Breast epithelium (tissue), 4 donors: Measurements from ENCODE around the gene FGF11. TPM values are rescaled to one million over a fixed set of nuclear protein-coding genes. Genes with fewer than 3 reads are reported as not detected.

Source experiments
- DNase-seq, 2 donors: peaks; one replicate each; pipeline ENCODE4 v3.0.0-alpha.2; 2019; ENCODE audit warnings: low spot score in 2 of 2
- H3K27ac ChIP-seq, 2 donors: fragments of 200-600 bp; sonication (generic) in 1 of 2; one replicate each; pipeline ENCODE4 v1.5.1; 2016 to 2019; ENCODE audit warnings: mild to moderate bottlenecking in 1 of 2
- H3K27me3 ChIP-seq, 2 donors: fragments of 200-600 bp; sonication (generic) in 1 of 2; one replicate each; pipeline versions ENCODE4 v1.5.1 to v1.6.0; 2017 to 2019; ENCODE audit warnings: control low read depth in 1 of 2, mild to moderate bottlenecking in 1 of 2
- H3K36me3 ChIP-seq: fragments of 200-600 bp; one replicate; pipeline ENCODE4 v1.5.1; 2019
- H3K4me1 ChIP-seq, 2 donors: fragments of 200-600 bp; sonication (generic); one replicate each; pipeline ENCODE4 v1.5.1; 2016 to 2019; ENCODE audit warnings: control low read depth in 1 of 2
- H3K4me3 ChIP-seq, 3 donors: fragments of 200-600 bp; sonication (generic); 1 replicate in 2 of 3; 2 replicates in 1 of 3; pipeline ENCODE4 v1.5.1; 2016 to 2019; ENCODE audit warnings: mild to moderate bottlenecking in 3 of 3, moderate library complexity in 2 of 3
- H3K9me3 ChIP-seq, 2 donors: fragments of 200-600 bp; sonication (generic) in 1 of 2; one replicate each; pipeline ENCODE4 v1.5.1; 2016 to 2019; ENCODE audit warnings: control low read depth in 1 of 2
- POLR2A ChIP-seq: fragments of 450-650 bp; IDR thresholded peaks from one replicate; pipeline ENCODE4 v1.6.1; 2016; ENCODE audit warnings: antibody characterized with exemption, mild to moderate bottlenecking, moderate library complexity
- POLR2AphosphoS5 ChIP-seq, 3 donors: sonication (generic); formaldehyde crosslinking; IDR thresholded peaks; one replicate each; pipeline ENCODE4 v1.6.1; 2017; ENCODE audit warnings: antibody characterized with exemption in 3 of 3
- intact Hi-C: fragments of 100-400 bp; cut with DNase I; formaldehyde crosslinking; loops from one replicate; pipeline ENCODE4 v1.15.1; 2023; ENCODE audit warnings: low total_unique reads
- total RNA-seq, 3 donors: library from RNA; depleted of rRNA; stranded (reverse); fragments of >200 nt; gene quantifications; one replicate each; pipeline ENCODE4 v1.1.0, GENCODE V29; 2016
- TF ChIP-seq, protein P1 (sequence below), 3 donors: fragments of 450-650 bp; IDR thresholded peaks; one replicate each; pipeline ENCODE4 v1.5.1; 2016 to 2017; ENCODE audit warnings: antibody characterized with exemption in 3 of 3, mild to moderate bottlenecking in 3 of 3, moderate library complexity in 3 of 3

FGF11 gene
- 1 to 10 TPM; 2.1 to 2.9 (median 2.9) TPM for total RNA-seq

DNA sequence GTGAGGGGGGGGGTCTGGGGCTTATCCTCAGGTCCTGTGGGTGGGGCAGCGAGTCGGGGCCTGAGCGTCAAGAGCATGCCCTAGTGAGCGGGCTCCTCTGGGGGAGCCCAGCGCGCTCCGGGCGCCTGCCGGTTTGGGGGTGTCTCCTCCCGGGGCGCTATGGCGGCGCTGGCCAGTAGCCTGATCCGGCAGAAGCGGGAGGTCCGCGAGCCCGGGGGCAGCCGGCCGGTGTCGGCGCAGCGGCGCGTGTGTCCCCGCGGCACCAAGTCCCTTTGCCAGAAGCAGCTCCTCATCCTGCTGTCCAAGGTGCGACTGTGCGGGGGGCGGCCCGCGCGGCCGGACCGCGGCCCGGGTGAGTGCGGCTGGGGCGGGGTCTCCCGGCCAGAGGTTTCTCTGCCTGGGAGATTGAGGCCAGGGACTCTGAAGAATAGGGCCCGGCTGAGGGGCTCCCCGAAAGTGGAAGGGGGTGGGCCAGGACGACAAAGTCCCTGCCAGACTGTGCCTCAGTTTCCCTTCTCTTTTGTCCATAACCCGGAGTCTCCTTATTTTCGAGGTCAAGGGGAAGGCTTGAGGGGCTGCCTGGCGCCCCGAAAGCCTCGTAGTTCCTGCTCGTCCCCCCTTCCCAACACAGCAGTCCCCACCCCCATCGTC is at the start of gene FGF11:
TSS of gene FGF11 (plus strand) at position 51 of the 651 bp plus-strand sequence. CDS start at position 160, 109 bp downstream.
- intact Hi-C loops = loop anchor here (10.0 kb wide), 2 partner anchors 45 to 85 kb away; partner anchors contain the start of genes KCTD11, POLR2A, SLC35G6 and TMEM95
- TF ChIP-seq POLR2A = no peak
- TF ChIP-seq POLR2AphosphoS5 (IDR thresholded peaks at IDR 0.05) = no peak
- TF ChIP-seq, protein P1, sequence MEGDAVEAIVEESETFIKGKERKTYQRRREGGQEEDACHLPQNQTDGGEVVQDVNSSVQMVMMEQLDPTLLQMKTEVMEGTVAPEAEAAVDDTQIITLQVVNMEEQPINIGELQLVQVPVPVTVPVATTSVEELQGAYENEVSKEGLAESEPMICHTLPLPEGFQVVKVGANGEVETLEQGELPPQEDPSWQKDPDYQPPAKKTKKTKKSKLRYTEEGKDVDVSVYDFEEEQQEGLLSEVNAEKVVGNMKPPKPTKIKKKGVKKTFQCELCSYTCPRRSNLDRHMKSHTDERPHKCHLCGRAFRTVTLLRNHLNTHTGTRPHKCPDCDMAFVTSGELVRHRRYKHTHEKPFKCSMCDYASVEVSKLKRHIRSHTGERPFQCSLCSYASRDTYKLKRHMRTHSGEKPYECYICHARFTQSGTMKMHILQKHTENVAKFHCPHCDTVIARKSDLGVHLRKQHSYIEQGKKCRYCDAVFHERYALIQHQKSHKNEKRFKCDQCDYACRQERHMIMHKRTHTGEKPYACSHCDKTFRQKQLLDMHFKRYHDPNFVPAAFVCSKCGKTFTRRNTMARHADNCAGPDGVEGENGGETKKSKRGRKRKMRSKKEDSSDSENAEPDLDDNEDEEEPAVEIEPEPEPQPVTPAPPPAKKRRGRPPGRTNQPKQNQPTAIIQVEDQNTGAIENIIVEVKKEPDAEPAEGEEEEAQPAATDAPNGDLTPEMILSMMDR (IDR thresholded peaks at IDR 0.05) = no peak
- Histone ChIP-seq H3K36me3 (no peaks in the 10 kb centered on the region), H3K4me3 (peak within 1 kb of the TSS; percentile 38 to 81 (median 62)), H3K4me1 (peaks cover 8 to 21% of the 10 kb centered on the region in 2 donors), H3K9me3 (no peaks in the 10 kb centered on the region), H3K27me3 (no peaks in the 10 kb centered on the region), H3K27ac (peak within 1 kb of the TSS; percentile 91 to 93)
- DNase-seq = no peak

DNA sequence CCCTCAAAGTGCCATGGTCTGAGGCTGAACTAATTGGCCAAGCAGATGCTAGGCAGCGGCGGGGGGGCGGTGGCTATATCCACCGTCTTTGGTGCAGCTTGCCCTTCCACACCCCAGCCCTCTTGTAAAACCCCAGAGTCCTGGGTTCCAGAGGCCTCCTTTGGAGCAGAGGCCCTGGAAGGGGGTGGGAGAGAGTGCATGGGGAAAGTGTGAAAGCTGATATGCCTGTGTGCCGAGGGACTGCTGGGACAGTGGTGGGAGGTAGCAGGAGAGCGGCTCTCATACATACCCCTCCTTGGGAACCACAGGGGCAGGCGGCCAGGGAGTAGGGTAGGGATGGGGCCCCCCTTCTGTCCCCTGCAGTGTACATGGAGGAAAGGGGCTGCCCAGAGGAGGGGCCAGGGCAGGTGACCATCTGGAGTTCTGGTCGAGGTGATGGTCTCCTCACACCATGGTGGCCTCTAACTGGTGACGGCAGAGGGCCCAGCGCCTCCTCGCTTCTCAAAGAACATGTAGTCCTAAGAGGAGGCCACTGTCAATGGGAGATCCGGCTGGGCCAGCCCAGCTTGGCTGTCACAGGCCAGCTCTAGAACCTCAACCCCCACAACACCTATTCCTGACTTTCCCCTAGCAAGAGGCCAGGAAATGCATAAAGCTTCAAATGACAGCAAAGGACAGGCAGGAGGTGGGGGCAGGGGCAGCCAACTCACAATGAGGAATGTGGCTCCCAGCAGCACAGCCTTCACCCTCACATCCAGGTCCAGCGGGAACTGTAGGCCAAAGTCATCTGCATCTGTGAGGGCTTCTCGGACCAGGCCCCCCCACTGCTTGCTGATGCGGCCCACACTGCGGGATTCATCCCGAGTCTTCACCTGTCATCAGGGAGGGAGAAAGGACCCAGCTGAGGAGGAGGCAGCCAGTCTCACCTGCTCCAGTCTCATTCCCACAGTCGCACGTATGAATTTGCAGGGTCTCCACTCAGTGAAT is 49.1 kb upstream of the FGF11 start:
- peaks cover 9% of the 10 kb centered on the region for H3K36me3 ChIP-seq
- no peak for DNase-seq
- H3K9me3 ChIP-seq = no peaks in the 10 kb centered on the region
- H3K27ac ChIP-seq = no peak overlapping the region
- peaks cover 0 to 7% of the 10 kb centered on the region in 2 donors for H3K4me1 ChIP-seq
- H3K4me3 ChIP-seq = no peak overlapping the region
- no peaks in the 10 kb centered on the region for H3K27me3 ChIP-seq
- TF ChIP-seq POLR2A (no peak), POLR2AphosphoS5 (IDR thresholded peaks at IDR 0.05) (no peak)
- TF ChIP-seq, protein P1 (IDR thresholded peaks at IDR 0.05) = no peak
- intact Hi-C loops = no loop called here

DNA sequence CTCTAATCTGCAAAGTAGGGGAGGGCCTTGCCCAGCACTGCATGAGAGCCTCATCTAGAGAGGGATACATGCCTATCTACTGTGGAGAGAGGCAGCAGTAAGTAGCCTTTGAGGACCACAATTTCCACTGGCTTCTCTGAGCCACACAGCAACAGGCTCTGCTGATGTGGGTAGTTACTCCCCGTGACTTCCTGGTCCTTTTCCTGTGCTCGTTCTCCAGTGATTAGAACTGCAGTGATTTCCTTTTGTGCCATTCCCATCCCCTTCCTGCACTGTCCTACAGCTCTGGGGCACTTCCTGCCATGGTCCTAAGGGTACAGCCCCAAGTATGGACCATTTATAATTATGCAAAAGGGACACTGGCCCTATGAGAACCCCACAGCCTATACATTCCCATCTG is 48.0 kb upstream of the FGF11 start:
- TF ChIP-seq POLR2AphosphoS5 (IDR thresholded peaks at IDR 0.05) = no peak
- Histone ChIP-seq H3K4me3 (no peak overlapping the region), H3K4me1 (peaks cover 0 to 7% of the 10 kb centered on the region in 2 donors), H3K27ac (peak overlapping the region in 1 of 2 donors; percentile 17), H3K27me3 (no peaks in the 10 kb centered on the region), H3K9me3 (no peaks in the 10 kb centered on the region), H3K36me3 (peaks cover 9% of the 10 kb centered on the region)
- intact Hi-C loops = no loop called here
- no peak for DNase-seq

DNA sequence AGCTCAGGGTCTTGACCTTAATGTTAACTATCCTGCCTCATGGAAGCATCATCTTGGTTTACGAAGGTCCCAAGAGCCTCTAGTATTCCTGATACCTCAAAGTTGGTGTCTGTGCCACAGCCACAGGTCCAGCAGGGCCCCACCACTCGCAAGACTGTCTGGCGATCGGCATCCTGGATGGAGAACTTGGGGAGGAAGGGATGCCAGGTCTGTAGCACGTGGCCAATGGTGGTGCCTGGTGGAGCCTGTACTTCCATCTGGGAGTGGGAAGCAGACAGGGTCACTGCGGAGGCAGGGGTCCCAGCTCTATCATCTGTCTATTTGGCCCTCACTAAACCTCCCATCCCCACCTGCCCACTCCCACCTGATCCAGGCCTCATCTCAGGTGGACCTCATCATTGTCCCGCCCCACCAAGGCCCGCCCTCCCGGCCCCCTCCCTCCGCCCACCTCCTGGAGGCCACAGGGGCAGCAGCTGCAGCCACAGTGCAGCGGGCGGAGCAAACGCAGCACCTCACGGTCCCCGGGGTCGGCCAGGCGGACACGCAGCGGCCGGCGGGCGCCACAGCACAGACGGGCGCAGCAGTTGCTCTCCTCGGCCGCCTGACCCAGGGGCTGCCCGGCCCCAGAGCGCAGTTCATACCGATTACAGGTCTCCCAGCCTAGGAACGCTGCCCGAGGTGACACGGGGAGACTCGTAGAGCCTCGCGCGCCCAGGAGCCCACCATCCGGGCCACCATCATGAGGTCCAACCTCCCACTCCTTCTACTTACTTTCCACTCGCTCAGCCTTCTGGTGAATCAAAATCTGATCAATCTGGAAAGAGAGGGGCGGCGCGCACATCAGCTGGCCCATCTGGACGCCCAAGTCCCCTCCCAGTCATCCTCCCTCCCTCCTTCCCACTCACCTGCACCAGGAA is 46.4 kb upstream of the FGF11 start:
- Histone ChIP-seq H3K36me3 (peaks cover 9% of the 10 kb centered on the region), H3K27me3 (no peaks in the 10 kb centered on the region), H3K4me1 (peaks cover 0 to 7% of the 10 kb centered on the region in 2 donors), H3K27ac (peak overlapping the region in 1 of 2 donors; percentile 94), H3K4me3 (peak overlapping the region; percentile 85 to 90 (median 90)), H3K9me3 (no peaks in the 10 kb centered on the region)
- no peak for DNase-seq
- intact Hi-C loops = no loop called here
- no peak for TF ChIP-seq POLR2A
- TF ChIP-seq, protein P1 (IDR thresholded peaks at IDR 0.05) = no peak
- TF ChIP-seq POLR2AphosphoS5 (IDR thresholded peaks at IDR 0.05) = no peak
